D721Med (cell line): ENCODE measurements around the gene NUP210.

Source experiments
- DNase-seq: peaks from one replicate; pipeline ENCODE4 v3.0.0; 2011; ENCODE audit warnings: low spot score; ENCODE audit not compliant: insufficient read length
- FAIRE-seq: peaks from 2 replicates; lab custom pipeline; 2011; peaks lifted over from hg19 to GRCh38; lab: Jason Lieb, UNC
- CTCF ChIP-seq: IDR thresholded peaks from 2 replicates; pipeline ENCODE4 v1.5.1; 2012; ENCODE audit warnings: mild to moderate bottlenecking, control low read depth; ENCODE audit not compliant: insufficient read depth; ENCODE audit errors: missing control alignments

NUP210 gene

GRCh38 chr3:13372656-13373055 is 47.5 kb downstream of the NUP210 start:
- DNase-seq (no peak), FAIRE-seq (no peak)
- TF ChIP-seq CTCF: no peak

GRCh38 chr3:13372126-13372525 is 48.0 kb downstream of the NUP210 start:
- no peak for TF ChIP-seq CTCF
- DNase-seq (no peak), FAIRE-seq (no peak)

GRCh38 chr3:13371100-13372075 is 48.7 kb downstream of the NUP210 start:
- no peak for TF ChIP-seq CTCF
- FAIRE-seq (no peak), DNase-seq (no peak)

GRCh38 chr3:13370609-13371008 is 49.5 kb downstream of the NUP210 start:
- DNase-seq: no peak

GRCh38 chr3:13370055-13370454 is 50.1 kb downstream of the NUP210 start:
- FAIRE-seq (no peak), DNase-seq (no peak)
- TF ChIP-seq CTCF: no peak

More at GRCh38 chr3:13370609-13371008, 49.5 kb downstream of the NUP210 start:
- TF ChIP-seq CTCF: no peak
- no peak for FAIRE-seq

GRCh38 chr3:13368834-13369233 is 51.3 kb downstream of the NUP210 start:
- DNase-seq (no peak), FAIRE-seq (no peak)
- no peak for TF ChIP-seq CTCF

- DNase-seq (no peak), FAIRE-seq (no peak)
- TF ChIP-seq CTCF: no peak
These were observed 52.4 kb downstream of the NUP210 start for GRCh38 chr3:13367728-13368127.
